HG02840 (cell line): Measurements from ENCODE around the gene NAV2.
"Not testable (repeated sequence)": the region's sequence is repeated elsewhere in the genome, so short reads cannot be mapped to it uniquely, and the experiment has no call there.

Source experiments
- ATAC-seq: cut with Tn5 transposase; IDR thresholded peaks from one replicate; pipeline ENCODE4 v1.9.1; 2021; ENCODE audit warnings: mild to moderate bottlenecking, moderate library complexity, moderate number of reproducible peaks; ENCODE audit not compliant: unreplicated experiment, low FRiP score

The NAV2 gene

GRCh38 chr11:20058749-20059458, 346.3 kb downstream of the NAV2 start:
- no peak for ATAC-seq

- ATAC-seq = no peak
Measured at GRCh38 chr11:20059587-20060021, 347.0 kb downstream of the NAV2 start.

- ATAC-seq = no peak
Measured at GRCh38 chr11:20060181-20060580, 347.5 kb downstream of the NAV2 start.

- ATAC-seq = no peak
Measured at GRCh38 chr11:20060647-20061205, 348.1 kb downstream of the NAV2 start.

GRCh38 chr11:20061776-20062175, 349.1 kb downstream of the NAV2 start:
- no peak for ATAC-seq

- ATAC-seq = no peak
Measured at GRCh38 chr11:20064961-20065405, 352.3 kb downstream of the NAV2 start.

GRCh38 chr11:20065406-20065805, 352.8 kb downstream of the NAV2 start:
- ATAC-seq = no peak

- ATAC-seq = no peak
Measured at GRCh38 chr11:20066013-20066782, 353.6 kb downstream of the NAV2 start.

GRCh38 chr11:20066783-20067156, 354.1 kb downstream of the NAV2 start:
- ATAC-seq = no peak

- ATAC-seq = no peak
Measured at GRCh38 chr11:20067665-20068064, 355.0 kb downstream of the NAV2 start.

- ATAC-seq = no peak
Measured at GRCh38 chr11:20068691-20069090, 356.1 kb downstream of the NAV2 start.

- no peak for ATAC-seq
Measured at GRCh38 chr11:20070459-20070858, 357.8 kb downstream of the NAV2 start.

GRCh38 chr11:20075627-20076026, 363.0 kb downstream of the NAV2 start:
- no peak for ATAC-seq

GRCh38 chr11:20078846-20079245, 366.2 kb downstream of the NAV2 start:
- no peak for ATAC-seq

GRCh38 chr11:20080032-20080685, 367.5 kb downstream of the NAV2 start:
- no peak for ATAC-seq

- no peak for ATAC-seq
Measured at GRCh38 chr11:20081336-20081735, 368.7 kb downstream of the NAV2 start.

GRCh38 chr11:20083877-20084276, 371.2 kb downstream of the NAV2 start:
- not testable (repeated sequence) for ATAC-seq

GRCh38 chr11:20084921-20085814, 372.5 kb downstream of the NAV2 start:
- ATAC-seq = no peak

- no peak for ATAC-seq
Measured at GRCh38 chr11:20085918-20086317, 373.3 kb downstream of the NAV2 start.

- ATAC-seq = no peak
Measured at GRCh38 chr11:20087118-20087521, 374.5 kb downstream of the NAV2 start.
